Mammary epithelial cell (primary cell): Measurements from ENCODE around the gene KIF23.

Experiments
- EZH2 ChIP-seq: IDR thresholded peaks from 2 replicates; pipeline ENCODE4 v1.6.1; 2012; ENCODE audit warnings: low read length, inconsistent platforms, borderline replicate concordance
- TF ChIP-seq, protein P1 (sequence below), 2 donors: IDR thresholded peaks in 1 of 2; conservative IDR thresholded peaks in 1 of 2; 2 replicates each; pipeline ENCODE4 v1.5.1; 2011 to 2012; ENCODE audit warnings: inconsistent platforms in 2 of 2, low read length in 2 of 2, mild to moderate bottlenecking in 2 of 2, control low read depth in 1 of 2, low read depth in 1 of 2; ENCODE audit not compliant: insufficient read depth in 1 of 2; ENCODE audit errors: extremely low read depth in 1 of 2

DNA sequence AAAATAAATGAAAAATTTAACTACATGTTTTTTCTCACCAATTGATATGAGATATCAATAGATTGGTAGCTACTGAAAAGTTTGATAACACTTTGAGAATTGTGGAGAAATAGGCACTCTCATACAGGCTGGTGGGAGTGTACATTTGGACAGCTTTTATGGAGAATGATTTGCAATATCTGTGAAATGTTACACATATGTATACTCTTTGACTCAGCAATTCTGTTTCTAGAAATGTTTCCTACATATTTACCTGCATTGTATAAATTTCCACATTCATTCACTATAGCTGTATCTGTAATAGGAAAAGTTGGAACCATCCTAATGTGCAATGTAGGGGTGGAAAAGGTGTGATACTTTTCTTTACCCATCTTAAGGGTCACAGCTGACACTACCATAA, 1.9 kb upstream of the KIF23 start:
- no peak for TF ChIP-seq EZH2
- TF ChIP-seq, protein P1, sequence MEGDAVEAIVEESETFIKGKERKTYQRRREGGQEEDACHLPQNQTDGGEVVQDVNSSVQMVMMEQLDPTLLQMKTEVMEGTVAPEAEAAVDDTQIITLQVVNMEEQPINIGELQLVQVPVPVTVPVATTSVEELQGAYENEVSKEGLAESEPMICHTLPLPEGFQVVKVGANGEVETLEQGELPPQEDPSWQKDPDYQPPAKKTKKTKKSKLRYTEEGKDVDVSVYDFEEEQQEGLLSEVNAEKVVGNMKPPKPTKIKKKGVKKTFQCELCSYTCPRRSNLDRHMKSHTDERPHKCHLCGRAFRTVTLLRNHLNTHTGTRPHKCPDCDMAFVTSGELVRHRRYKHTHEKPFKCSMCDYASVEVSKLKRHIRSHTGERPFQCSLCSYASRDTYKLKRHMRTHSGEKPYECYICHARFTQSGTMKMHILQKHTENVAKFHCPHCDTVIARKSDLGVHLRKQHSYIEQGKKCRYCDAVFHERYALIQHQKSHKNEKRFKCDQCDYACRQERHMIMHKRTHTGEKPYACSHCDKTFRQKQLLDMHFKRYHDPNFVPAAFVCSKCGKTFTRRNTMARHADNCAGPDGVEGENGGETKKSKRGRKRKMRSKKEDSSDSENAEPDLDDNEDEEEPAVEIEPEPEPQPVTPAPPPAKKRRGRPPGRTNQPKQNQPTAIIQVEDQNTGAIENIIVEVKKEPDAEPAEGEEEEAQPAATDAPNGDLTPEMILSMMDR (conservative IDR thresholded peaks at IDR 0.05 in 1 of 2, IDR thresholded peaks at IDR 0.05 in 1 of 2; ENCODE audit: extremely low read depth in 1 of 2, insufficient read depth in 1 of 2, low read depth in 1 of 2, low read length in 2 of 2), result no peak
